Cortex of kidney (tissue), 1 donor: ENCODE data around the gene FAM184B.
"Not testable (repeated sequence)": the region's sequence is repeated elsewhere in the genome, so short reads cannot be mapped to it uniquely, and the experiment has no call there.

ENCODE experiments used
- DNase-seq: peaks from one replicate; lab custom pipeline; 2025; lab: John Stamatoyannopoulos, UW

Gene FAM184B

DNA sequence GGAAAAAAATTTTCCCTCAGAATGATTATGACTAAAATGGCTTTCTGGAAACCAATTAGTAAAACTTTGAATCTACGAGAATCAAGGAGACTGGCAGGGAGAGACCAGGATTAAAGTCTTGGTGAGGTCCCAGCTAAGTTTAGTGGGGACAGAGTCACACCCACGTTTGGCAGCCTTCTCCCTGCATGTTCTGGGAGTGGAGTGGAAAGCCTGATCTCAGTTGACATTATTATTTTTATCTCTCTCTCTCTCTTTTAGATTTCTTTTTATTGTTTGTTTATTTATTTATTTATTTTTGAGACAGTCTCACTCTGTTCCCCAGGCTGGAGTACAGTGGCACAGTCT, 99.2 kb downstream of the FAM184B start:
- DNase-seq: no peak

DNA sequence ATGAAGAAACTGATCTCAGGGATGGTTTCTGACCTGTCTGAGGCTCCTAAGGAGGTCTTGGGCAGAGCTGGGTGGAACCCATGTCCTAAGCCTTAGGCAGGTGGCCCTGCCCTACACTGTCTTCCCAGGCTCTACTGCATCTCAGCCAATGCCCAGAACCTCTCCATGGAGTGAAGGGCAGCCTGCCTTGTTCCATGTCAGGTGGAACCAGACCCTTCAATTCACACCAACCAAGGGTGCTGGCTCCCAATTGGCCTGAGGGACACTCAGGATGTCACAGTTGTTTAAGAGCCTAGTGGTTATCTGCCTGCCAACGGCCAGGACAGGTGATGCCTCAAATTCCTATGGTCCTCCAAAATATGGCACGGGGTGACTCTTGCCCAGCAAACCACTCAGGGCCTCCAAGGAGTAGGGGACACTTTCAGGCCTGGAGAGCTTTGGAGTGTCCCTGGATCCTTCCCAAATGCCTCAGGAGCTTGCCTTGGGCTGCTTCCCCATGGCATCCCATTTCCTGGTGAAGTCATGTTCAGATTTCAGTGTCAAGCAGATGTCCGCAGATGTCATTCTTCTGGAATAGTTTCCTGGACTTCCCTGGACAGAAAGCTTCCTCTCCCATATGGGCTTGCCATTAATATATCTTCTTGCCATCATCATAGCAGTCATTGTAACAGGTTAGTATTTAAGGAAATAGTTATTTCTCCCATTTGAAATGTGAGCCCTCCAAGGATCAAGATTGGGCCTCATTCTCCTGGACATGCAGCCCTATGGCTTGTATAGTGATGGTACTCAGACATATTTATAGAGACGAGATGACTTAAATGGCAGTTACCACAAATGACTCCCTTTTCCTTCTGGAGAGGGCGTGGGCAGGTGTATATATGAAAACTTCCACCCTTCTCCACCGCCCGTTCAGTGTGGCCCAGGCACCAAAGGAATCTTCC, 99.9 kb downstream of the FAM184B start:
- DNase-seq: no peak

DNA sequence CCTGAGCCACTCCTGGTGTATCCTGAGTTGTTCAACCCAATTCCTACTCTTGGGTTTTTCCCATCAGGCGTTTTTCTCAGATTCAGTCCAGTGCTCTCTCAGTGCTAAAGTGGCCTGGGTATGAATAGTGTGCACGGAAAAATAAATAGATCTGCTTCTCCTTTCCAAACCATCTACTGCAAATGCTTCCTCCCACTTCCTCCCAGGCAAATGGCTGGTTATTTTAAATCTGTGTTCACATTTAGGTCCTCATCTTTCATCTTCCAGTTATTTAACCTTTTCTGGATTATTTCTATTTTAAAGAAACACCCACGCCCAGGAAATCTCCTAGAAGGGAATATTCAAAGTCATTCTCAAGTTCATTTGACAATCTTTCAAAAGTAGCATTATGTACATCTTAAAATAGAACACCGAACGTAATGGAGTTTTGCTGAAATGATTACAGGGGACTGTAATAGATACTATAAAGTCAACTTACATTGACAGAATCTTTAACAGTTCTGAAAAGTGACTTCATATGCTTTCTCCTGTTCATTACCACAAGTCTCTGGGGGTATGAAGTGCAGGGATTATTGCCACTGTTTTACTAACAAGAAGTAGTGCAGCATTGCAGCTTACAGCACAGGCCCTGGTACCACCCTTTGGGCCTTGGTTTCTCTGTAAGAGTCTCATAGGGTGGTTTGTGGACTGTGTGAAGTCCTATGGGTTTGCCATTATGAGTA, 100.7 kb downstream of the FAM184B start:
- DNase-seq: no peak

DNA sequence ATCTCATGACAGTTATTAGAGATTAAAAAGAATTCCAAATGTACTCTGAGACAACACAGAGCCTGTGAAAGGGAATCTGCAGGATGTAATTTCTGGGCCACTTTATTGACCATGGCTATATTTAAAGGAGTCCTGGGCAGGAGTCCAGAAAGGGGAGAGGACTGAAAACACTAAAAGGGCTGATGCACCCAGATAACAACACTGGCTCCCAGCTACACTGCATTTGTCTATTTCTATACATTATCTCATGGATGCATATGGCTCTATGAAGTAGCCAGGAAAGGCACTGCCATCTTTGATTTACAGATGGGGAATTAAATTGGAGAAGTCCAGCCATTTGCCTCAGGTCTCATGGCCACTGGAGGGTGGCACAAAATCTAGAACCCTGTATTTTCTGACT, 111.0 kb downstream of the FAM184B start:
- DNase-seq: no peak

DNA sequence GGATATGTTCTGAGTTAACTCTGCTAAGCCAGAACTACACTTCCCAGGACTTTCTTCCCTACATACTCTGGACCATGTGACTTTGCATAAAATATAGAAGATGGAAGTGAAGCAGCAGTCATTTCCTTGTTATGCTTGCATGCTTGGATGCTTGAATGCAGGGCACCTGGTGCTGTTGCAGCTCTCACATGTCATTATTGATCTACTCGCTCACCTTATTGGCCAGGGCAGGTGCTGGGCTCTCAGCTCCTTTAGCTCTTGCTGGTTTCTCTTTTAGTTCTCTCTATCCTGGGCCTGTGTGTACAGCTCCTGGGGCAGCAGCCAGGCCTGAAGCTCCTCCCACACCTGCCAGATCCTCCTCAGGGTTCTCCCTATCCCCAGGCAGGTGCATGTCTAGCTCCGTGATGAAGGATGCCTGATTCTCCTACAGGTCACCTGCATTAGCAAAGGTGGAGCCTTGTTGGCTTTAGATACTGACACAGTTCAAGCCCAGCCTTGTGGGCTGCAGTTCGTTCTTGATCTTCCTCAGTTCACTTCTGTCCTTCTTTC, 113.7 kb downstream of the FAM184B start:
- no peak for DNase-seq

DNA sequence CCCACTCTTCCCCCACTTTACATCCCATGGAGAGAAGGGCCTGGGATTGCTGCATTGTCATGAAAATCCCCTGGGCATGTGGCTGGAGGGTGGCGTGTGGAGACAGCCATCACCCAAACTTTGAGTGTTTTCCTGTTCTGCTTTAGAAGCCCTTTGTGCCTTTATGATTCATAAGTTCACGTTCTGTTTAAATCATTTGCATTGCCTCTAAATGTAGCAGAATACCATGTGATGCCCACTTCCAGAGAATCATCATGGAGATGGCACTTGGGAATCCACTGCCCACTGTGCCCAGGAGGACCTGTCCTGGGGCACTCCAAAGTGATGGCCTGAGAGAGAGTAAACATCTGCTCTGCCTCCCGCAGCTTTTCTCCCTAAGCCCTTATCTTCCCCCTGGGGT, 114.2 kb downstream of the FAM184B start:
- DNase-seq: no peak

DNA sequence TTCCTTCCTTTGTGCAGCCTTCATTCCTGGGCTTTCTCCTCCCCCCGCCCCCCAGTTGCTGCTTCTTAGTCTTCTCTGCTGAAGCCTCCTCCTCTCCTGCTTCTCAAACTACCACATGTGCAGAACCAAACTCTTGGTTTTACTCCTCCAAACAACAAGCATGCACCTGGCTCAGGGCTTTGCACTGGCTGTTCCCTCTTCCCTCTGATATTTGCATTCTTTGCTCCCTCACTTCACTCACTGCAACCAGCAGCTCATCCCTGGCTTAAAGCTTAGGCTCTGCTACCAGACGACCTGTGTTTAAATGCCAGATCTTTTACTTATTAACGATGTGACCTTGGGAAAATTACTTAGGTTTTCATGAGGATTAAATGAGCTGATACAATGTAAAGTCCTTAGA, 115.6 kb downstream of the FAM184B start:
- no peak for DNase-seq

DNA sequence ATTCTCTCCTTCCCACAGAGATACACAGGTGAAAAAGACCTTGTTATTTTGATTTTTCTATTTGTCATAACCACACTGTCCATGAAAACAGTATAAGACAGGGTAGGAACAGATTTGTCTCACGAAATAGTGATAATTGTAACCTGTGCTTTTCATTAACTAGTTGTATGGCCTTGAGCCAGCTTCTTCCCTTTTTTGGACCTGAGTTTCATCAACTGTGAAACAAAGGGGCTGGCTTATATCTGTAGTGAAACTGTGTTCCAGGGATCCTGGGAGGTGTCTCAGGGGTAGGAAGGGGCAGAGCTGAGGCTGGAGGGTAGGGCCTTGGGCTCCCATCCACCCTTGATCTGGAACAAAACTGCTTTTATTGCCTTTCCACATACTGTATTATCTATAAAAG, 116.1 kb downstream of the FAM184B start:
- no peak for DNase-seq

DNA sequence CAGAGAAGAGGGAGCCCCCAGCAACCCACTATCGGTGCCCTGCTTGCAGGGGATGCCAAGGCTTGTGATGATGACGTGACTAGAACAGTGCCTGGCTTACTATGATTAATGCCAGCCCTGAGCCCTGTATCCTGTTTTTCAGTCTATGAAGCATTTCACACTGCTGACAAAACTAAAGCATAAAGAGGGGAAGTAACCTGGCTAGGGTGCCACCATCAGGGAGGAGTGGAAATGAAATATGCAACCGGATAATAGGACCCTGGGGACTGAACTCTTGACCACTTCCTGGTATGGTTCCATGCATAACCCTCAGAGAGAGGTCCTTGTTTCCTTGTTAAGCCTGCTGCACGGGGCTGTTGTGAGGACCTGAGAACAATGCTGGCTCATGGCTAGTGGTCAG, 116.7 kb downstream of the FAM184B start:
- DNase-seq: no peak

DNA sequence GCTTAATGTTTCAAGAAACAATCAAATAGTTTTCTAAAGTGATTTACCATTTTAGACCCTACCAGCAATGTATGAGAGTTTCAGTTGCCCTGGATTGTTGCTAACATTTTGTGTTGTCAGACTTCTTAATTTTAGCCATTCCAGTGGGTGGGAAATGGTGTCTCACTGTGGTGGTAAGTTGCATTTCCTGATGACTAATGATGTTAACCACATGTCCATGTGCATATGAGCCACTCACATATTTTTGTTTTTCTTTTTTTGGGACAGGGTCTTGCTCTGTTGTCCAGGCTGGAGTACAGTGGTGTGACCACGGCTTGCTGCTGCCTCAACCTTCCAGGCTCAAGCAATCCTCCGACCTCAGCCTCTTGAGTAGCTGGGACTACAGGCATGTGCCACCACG, 118.7 kb downstream of the FAM184B start:
- no peak for DNase-seq

DNA sequence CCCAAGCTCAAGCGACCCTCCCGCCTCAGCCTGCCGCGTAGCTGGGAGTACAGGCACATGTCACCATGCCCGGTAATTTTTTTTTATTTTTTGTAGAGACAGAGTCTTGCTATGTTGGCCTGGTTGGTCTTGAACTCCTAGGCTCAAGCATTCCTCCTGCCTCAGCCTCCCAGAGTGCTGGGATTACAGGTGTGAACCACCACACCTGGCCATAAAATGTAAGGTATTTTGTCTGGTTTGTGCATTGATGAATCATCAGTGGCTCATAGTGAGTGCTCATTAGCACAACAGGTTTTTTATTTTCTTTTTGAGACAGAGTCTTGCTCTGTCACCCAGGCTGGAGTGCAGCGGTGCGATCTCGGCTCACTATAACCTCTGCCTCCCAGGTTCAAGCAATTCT, 122.2 kb downstream of the FAM184B start:
- not testable (repeated sequence) for DNase-seq

DNA sequence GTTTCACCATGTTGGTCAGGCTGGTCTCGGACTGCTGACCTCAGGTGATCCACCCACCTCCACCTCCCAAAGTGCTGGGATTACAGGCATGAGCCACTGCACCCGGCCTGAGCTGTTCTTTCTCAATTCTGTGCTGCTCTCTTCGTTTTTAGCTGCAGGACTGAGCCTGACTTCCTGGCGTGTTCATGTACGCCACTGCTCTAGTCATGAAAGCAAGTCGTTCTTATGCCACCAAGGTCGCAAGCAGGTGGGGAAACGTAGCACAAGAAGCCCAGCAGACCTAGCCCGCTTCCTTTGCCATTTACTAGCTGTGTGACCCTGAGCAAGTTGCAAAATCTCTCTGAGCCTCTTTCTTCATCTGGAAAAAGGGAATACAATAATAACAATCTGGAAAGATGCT, 123.6 kb downstream of the FAM184B start:
- DNase-seq: no peak

DNA sequence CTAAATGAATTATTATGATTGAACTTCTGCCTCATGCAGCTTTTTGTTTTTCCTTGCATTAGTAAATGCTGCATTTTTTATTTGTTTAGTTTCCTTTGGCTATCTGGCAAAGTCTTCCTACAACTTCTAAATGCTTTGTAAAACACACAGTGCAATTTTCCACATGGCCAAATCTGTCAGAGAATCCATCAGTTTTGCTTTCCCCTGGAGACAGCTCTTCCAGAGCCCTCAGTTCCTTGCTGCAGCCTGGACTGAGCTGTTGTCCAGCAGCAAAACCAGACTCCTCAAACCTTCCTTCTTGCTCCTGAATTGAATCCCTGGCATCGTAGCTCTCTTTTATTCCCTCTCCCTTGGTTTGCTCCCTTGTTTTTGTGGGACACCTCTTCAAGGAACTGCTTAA, 124.3 kb downstream of the FAM184B start:
- DNase-seq: no peak

DNA sequence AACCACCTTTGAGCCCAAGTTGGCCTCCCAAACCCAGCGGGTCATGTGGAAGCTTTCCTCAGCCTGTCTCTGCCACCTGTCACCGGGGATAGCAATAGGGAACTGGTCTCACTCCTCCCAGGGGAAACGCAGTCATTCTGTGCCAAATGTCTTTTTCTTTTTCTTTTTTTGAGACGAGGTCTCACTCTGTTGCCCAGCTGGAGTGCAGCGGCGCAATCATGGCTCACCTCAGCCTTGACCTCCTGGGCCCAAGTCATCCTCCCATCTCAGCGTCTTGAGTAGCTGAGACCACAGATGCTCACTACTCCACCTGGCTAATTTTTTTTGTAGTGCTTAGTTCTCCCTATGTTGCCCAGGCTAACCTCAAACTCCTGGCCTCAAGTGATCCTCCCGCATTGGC, 126.7 kb downstream of the FAM184B start:
- DNase-seq: no peak

DNA sequence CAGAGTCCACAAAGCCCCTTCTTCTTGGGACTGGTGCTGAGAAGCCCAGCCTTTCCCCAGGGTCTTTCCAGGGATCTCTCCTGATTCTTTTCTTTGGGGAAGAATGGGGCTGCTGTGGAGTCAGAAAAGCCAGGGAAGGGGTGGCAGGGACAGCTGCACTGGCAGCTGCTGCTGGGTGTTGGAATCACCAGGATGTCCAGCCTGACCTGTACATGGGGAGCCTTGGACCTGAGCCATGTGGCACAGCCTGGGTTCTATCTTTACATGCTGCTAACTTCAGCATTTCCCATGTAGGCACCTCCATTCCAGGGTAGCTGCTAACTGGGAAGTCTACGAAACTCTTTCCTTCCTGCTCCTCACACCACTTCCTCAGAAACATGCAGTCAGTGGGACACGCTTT, 131.0 kb downstream of the FAM184B start:
- DNase-seq: no peak

DNA sequence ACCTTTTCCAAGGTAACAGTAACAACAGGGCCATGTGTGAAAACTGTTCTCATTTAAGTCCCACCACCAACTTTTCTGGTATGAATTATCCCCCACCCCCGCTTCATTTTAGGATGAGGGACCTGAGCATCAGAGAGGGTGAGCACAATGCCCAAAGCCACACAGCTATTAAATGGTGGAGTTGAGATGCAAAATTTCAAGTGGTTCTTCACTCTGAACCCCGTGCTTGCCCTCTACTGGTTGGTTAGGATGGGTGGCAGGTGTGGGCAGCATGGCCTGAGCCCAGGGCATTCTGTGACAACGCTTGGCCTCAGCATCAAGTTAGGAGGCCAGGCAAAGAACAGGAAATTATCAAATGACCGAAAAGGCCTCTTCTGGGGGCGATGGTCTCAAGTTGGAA, 133.5 kb downstream of the FAM184B start:
- DNase-seq: no peak

DNA sequence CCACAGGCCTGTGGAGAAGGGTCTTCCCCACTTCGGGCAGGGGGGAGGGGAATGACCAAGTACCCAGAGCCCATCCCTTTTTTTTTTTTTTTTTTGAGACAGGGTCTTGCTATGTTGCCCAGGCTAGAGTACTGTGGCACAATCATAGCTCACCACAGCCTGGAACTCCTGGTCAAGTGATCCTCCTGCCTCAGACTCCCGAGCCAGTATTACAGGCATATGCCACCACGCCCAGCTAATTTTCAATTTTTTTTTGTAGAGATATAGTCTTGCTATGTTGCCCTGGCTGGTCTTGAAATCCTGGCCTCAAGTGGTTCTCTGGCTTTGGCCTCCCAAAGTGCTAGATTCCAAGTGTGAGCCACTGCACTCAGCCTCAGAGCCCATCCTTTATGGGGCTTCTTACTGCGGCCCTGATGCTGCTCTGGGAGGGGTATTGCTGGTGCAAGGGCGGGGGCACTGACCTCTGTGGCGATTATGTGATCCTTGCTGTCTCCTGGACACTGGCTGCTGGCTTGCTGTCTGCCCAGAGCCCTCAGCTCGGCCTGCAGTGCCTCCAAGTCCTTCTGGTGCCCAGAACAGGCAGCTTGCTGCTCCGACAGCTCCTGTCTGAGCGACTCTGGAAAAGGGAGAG, 134.1 kb downstream of the FAM184B start:
- DNase-seq: no peak

DNA sequence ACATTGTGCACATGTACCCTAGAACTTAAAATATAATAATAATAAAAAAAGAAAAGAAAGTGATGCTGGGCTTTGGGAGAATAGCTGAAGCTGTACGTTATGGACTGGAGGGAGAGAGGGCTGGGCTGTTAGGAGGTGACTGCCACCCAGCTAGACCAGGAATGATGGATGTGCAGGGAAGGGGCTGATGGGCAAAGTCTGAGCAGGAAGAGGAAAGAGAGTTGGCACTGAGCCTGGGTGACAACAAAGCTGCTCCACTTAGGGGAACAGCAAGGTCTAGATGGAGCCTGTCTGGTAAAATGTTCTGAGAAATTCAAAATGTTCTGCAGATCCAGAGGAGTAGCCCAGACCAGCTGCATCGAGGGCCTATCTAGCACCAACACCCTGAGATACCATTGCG, 134.7 kb downstream of the FAM184B start:
- no peak for DNase-seq

DNA sequence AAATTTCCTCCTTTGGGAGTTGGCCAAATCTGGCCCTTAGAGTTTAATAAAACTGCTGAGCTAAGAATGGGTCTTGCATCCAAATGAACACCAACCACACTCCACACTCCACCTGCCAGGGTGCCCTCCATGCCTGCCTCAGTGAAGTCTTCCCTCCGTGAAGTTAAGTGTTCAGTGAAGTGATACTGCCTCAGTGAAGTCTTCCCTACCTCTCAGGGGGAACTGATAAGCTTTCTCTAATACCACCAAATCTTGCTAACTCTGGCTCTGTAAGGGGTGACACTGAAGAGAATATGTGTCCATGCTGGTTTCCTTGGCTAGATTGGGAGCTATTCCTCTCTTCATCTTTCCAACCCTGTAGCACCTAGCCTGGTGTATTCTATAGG, 139.0 kb downstream of the FAM184B start:
- DNase-seq: no peak

DNA sequence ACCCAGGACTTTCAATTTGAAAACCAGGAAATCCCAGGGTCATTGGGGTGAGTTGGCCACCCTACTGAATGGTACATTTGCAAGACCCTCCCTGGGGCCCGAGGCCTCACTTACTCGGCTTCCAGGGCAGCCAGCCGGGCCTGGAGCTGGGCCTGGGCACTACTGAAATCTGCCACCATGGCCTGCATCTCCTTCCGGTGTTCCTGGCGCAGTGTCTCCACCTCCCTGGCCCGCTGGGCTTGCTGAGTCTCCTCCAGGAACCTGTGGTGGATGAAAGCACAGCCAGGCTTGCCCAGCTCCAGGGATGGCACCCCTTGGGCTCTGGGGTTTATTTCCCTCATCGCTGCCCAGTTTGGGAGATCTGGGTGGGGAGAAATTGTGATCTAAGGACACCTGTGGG, 142.3 kb downstream of the FAM184B start:
- no peak for DNase-seq

DNA sequence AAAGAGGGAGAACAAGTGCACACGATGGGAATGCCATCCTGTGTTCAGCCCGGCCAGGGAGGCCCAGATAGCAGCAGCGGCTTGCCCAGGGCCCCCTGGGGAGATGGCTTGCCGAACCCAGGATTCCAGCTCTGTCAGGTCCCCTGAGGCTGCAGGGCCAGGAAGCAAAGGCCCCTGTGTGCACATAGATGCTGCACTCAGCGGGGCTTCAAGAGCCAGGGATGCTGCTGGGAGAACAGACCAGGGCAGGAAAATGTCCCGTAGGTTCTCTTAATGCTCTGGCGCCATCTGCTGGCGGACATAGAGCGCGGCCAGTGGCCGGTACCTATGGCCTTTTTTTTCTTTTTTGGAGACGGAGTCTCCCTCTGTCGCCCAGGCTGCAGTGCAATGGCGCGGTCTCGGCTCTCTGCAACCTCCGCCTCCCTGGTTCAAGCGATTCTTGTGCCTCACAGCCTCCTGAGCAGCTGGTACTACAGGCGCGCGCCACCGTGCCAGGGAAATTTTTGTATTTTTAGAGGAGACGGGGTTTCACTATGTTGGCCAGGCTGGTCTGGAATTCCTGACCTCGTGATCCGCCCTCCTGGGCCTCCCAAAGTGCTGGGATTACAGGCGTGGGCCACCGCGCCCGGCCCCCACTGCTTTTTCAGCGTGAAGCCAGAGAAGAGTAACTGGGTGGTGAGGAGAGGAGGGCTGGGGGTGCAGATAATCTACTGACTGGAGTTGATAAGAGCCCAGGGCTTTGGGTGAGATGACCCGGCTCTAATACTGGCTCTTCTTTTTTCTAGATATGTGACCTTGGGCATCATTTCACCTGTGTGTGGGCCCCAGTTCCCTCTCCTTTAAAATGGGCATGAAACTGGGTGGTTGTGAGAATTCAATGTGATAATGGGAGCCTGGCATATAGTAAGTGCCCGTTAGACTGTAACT, 144.5 kb downstream of the FAM184B start:
- DNase-seq: no peak

DNA sequence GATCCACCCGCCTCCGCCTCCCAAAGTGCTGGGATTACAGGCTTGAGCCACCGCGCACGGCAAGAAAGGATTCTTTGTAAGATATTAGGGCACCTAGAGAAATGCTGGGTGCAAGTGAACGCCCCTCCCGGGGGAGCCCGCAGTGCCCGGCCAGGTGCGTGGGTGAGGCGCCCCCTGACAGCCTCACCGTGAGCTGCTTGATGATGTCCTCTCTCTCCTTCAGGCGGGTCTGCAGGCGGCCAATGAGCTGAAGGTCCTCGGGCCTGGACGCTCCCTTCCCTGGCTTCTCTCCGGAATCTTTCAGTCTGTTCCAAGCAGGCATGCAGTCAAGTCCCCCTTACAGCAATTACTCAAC, 145.1 kb downstream of the FAM184B start:
- DNase-seq: no peak
